ENCODE data around the gene IKZF2. TPM values are rescaled to one million over a fixed set of nuclear protein-coding genes. Genes with fewer than 3 reads are reported as not detected.

Gene IKZF2
- total and polyA plus RNA-seq, 10 of the 15 experiments (the other 5 are each of a cell fraction or from before 2014, with no cell fraction given), result 15.2 to 266 (median 87.2) TPM

- TF ChIP-seq IRF5 (IDR thresholded peaks at IDR 0.05; ENCODE audit: borderline replicate concordance), result no peak
- TF ChIP-seq KDM1A (IDR thresholded peaks at IDR 0.05; ENCODE audit: borderline replicate concordance), result no peak
- TF ChIP-seq DPF2 (IDR thresholded peaks at IDR 0.05), result no peak
- TF ChIP-seq NRF1 (conservative IDR thresholded peaks at IDR 0.05; ENCODE audit: low read depth, low read length), result no peak
- TF ChIP-seq MLLT1 (IDR thresholded peaks at IDR 0.05), result no peak
- no peak for TF ChIP-seq RAD21 (IDR thresholded peaks at IDR 0.05; ENCODE audit: insufficient read depth, low read depth, low read length)
- TF ChIP-seq, protein P1, sequence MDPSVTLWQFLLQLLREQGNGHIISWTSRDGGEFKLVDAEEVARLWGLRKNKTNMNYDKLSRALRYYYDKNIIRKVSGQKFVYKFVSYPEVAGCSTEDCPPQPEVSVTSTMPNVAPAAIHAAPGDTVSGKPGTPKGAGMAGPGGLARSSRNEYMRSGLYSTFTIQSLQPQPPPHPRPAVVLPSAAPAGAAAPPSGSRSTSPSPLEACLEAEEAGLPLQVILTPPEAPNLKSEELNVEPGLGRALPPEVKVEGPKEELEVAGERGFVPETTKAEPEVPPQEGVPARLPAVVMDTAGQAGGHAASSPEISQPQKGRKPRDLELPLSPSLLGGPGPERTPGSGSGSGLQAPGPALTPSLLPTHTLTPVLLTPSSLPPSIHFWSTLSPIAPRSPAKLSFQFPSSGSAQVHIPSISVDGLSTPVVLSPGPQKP (IDR thresholded peaks at IDR 0.05; ENCODE audit: low read depth, low read length), result no peak
- no peak for TF ChIP-seq MYC (IDR thresholded peaks at IDR 0.05; ENCODE audit: insufficient read depth, insufficient read length, insufficient replicate concordance, low read length, severe bottlenecking)
Measured at GRCh38 chr2:213046431-213046830, 105.0 kb downstream of the IKZF2 start (continued).

- Histone ChIP-seq H3K9me3 (replicated peaks; ENCODE audit: control insufficient read depth, insufficient read depth, low read length) (no peaks in the 10 kb centered on the region; the same call in 1 of the 3 replicates), H4K20me1 (ENCODE audit: control insufficient read depth, insufficient read depth) (no peaks in the 10 kb centered on the region), H3K4me3 (no peak overlapping the region), H3K79me2 (ENCODE audit: control insufficient read depth, insufficient read depth, low read length) (peaks cover 8% of the 10 kb centered on the region), H3K27ac (ENCODE audit: control insufficient read depth, insufficient read depth) (no peak overlapping the region), H3K4me1 (ENCODE audit: control insufficient read depth, insufficient read depth, low read length) (peaks cover 9% of the 10 kb centered on the region; the same call in 1 of the 2 replicates), H3K4me2 (ENCODE audit: control insufficient read depth, insufficient read depth) (no peak overlapping the region), H3K9ac (ENCODE audit: control insufficient read depth, insufficient read depth, low read length) (no peak overlapping the region), H3K36me3 (ENCODE audit: control insufficient read depth in 2 of 2, insufficient read depth in 2 of 2, low read length in 1 of 2) (peaks cover 15 to 36% of the 10 kb centered on the region in 2 experiments), H3K27me3 (replicated peaks in 1 of 2; ENCODE audit: control insufficient read depth in 2 of 2, insufficient read depth in 2 of 2, low read length in 1 of 2) (no peaks in the 10 kb centered on the region), H2AFZ (ENCODE audit: control insufficient read depth, low read depth, low read length) (no peak overlapping the region)
- TF ChIP-seq POLR2AphosphoS5 (IDR thresholded peaks at IDR 0.05; ENCODE audit: low read length) (peak; percentile 56; the same call in 1 of the 2 replicates), STAT1 (conservative IDR thresholded peaks at IDR 0.05) (no peak), DPF2 (IDR thresholded peaks at IDR 0.05) (no peak), STAT3 (IDR thresholded peaks at IDR 0.05; ENCODE audit: low read depth, low read length) (no peak)
- DNase-seq (ENCODE audit: low read depth, low spot score) (no peak), FAIRE-seq (no peak), ATAC-seq (no peak)
- ChIA-PET RAD21 (ENCODE audit: unreplicated experiment) (no interaction called here), CTCF (interaction anchor here (0.9 kb wide), 1 partner anchor 15 kb away, joined by 3 read pairs; no protein-coding TSS in a partner anchor), POLR2A (interaction anchor here (1.3 kb wide), 1 partner anchor 49 kb away, joined by 3 read pairs; no protein-coding TSS in a partner anchor), SMC1A (ENCODE audit: uncharacterized antibody, unreplicated experiment) (interaction anchor here (0.6 to 1.2 kb wide), 3 partner anchors 9 to 20 kb away, joined by 3 to 4 read pairs (median 3); no protein-coding TSS in a partner anchor)
- BruUV-seq (replicated peaks), result no TSS peak
- in situ Hi-C loops (cut with MboI), result no loop called here
- WGBS (ENCODE audit: insufficient coverage, insufficient replicate concordance, low lambda C conversion rate, missing lambda C conversion rate), result 96% methylated on average over 3 of the region's 3 CpGs
- intact Hi-C loops (cut with micrococcal nuclease; ENCODE audit: unreplicated experiment), result no loop called here
Measured at GRCh38 chr2:213043566-213043965, 107.8 kb downstream of the IKZF2 start.

All from GM12878 (cell line).